HepG2 (cell line): ENCODE measurements around the gene TMEM214. TPM values are rescaled to one million over a fixed set of nuclear protein-coding genes. Genes with fewer than 3 reads are reported as not detected.

Experiments
- ASH2L ChIP-seq: fragments of 300-600, 200-600 bp; sonication (generic); IDR thresholded peaks from 2 replicates; pipeline ENCODE4 v1.7.0; 2017; ENCODE audit warnings: low read depth, mild to moderate bottlenecking, moderate library complexity, mixed read lengths, low read length; ENCODE audit not compliant: insufficient read length
- BRF2 ChIP-seq: sonication (generic); formaldehyde crosslinking; IDR thresholded peaks from 2 replicates; pipeline ENCODE4 v1.8.1; 2022; ENCODE audit warnings: mild to moderate bottlenecking, missing genetic modification reagents
- FOXK2 ChIP-seq: fragments of 450-650 bp; IDR thresholded peaks from 2 replicates; pipeline ENCODE4 v1.6.1; 2016
- GPN1 ChIP-seq: sonication (generic); formaldehyde crosslinking; IDR thresholded peaks from 2 replicates; pipeline ENCODE4 v1.5.1; 2020; ENCODE audit warnings: missing genetic modification reagents, borderline replicate concordance
- HOMEZ ChIP-seq: IDR thresholded peaks from 2 replicates; pipeline ENCODE4 v1.6.1; 2016; ENCODE audit warnings: low read depth
- IRF1 ChIP-seq: sonication (generic); formaldehyde crosslinking; IDR thresholded peaks from 2 replicates; pipeline ENCODE4 v1.4.0; 2020; ENCODE audit warnings: low read depth, mild to moderate bottlenecking, missing genetic modification reagents
- KAT8 ChIP-seq: IDR thresholded peaks from 2 replicates; pipeline ENCODE4 v1.6.1; 2016; ENCODE audit warnings: missing genetic modification reagents, missing compliant biosample characterization
- NFYB ChIP-seq: sonication (generic); formaldehyde crosslinking; IDR thresholded peaks from 2 replicates; pipeline ENCODE4 v1.4.0; 2020; ENCODE audit warnings: missing genetic modification reagents
- PLSCR1 ChIP-seq: sonication (generic); formaldehyde crosslinking; IDR thresholded peaks from 2 replicates; pipeline ENCODE4 v1.5.0; 2020; ENCODE audit warnings: missing genetic modification reagents, mild to moderate bottlenecking, borderline replicate concordance
- REL ChIP-seq: sonication (generic); formaldehyde crosslinking; conservative IDR thresholded peaks from 2 replicates; pipeline ENCODE4 v1.8.0; 2022; ENCODE audit warnings: mild to moderate bottlenecking, missing genetic modification reagents, moderate library complexity
- SPEN ChIP-seq: sonication (generic); formaldehyde crosslinking; IDR thresholded peaks from 2 replicates; pipeline ENCODE4 v1.5.1; 2020; ENCODE audit warnings: low read depth, mild to moderate bottlenecking, missing genetic modification reagents
- ZFP36L2 ChIP-seq: sonication (generic); formaldehyde crosslinking; IDR thresholded peaks from 2 replicates; pipeline ENCODE4 v1.4.0; 2020; ENCODE audit warnings: missing genetic modification reagents
- ZFP90 ChIP-seq: sonication (generic); formaldehyde crosslinking; IDR thresholded peaks from 2 replicates; pipeline ENCODE4 v1.8.0; 2022; ENCODE audit warnings: missing genetic modification reagents, mild to moderate bottlenecking, inconsistent platforms, borderline replicate concordance
- ZNF263 ChIP-seq: sonication (generic); formaldehyde crosslinking; IDR thresholded peaks from 2 replicates; pipeline ENCODE4 v1.4.0; 2020; ENCODE audit warnings: missing genetic modification reagents
- ZNF33A ChIP-seq: sonication (generic); formaldehyde crosslinking; IDR thresholded peaks from 2 replicates; pipeline ENCODE4 v1.5.1; 2020; ENCODE audit warnings: missing genetic modification reagents, mild to moderate bottlenecking, moderate library complexity, borderline replicate concordance
- ZNF619 ChIP-seq: sonication (generic); formaldehyde crosslinking; IDR thresholded peaks from 2 replicates; pipeline ENCODE4 v1.4.0; 2020; ENCODE audit warnings: mild to moderate bottlenecking, missing genetic modification reagents
- ZNF644 ChIP-seq: IDR thresholded peaks from 2 replicates; pipeline ENCODE4 v1.6.1; 2016; ENCODE audit warnings: low read depth
- polyA plus RNA-seq, 8 experiments: library from polyadenylated mRNA; depleted of rRNA in 3 of 8; stranded (reverse) in 7 of 8; unstranded in 1 of 8; fragments of >200 nt; fragmentation: Illumina TruSeq in 4 of 8; extraction: Trizol in 4 of 8; gene quantifications; 2 replicates each; pipeline versions ENCODE4 v1.2.1 to v1.2.3, GENCODE V29; 2011 to 2016; ENCODE audit warnings: low read depth in 4 of 8, missing spikeins in 1 of 8, mixed read lengths in 1 of 8; ENCODE audit not compliant: insufficient read depth in 1 of 8
- total RNA-seq, 5 experiments: library from RNA; depleted of rRNA; stranded (reverse); fragments of >200 nt; fragmentation: Illumina TruSeq; extraction: Trizol; gene quantifications; 2 replicates each; pipeline ENCODE4 v1.2.3, GENCODE V29; 2016; ENCODE audit warnings: low read depth in 1 of 5
- TF ChIP-seq, protein P1 (sequence below): sonication (generic); formaldehyde crosslinking; IDR thresholded peaks from 2 replicates; pipeline ENCODE4 v1.4.0; 2020; ENCODE audit warnings: missing genetic modification reagents, borderline replicate concordance
- TF ChIP-seq, protein P2 (sequence below): sonication (generic); formaldehyde crosslinking; IDR thresholded peaks from 2 replicates; pipeline ENCODE4 v1.5.0; 2020; ENCODE audit warnings: mild to moderate bottlenecking, missing genetic modification reagents
- TF ChIP-seq, protein P3 (sequence below): sonication (generic); formaldehyde crosslinking; IDR thresholded peaks from 2 replicates; pipeline ENCODE4 v1.4.0; 2020; ENCODE audit warnings: mild to moderate bottlenecking, missing genetic modification reagents

Gene TMEM214
- total and polyA plus RNA-seq, 2 of the 13 experiments (the other 11 are each of a cell fraction or from before 2014, with no cell fraction given), result 58.3 to 132 TPM

GRCh38 chr2:27032495-27033252 lies at the start of gene TMEM214 (continued):
- TF ChIP-seq IRF1 (CRISPR knock-in tag) (no peak), FOXK2 (no peak), ZFP36L2 (CRISPR knock-in tag) (no peak), HOMEZ (CRISPR knock-in tag) (peak; percentile 13; the same call in 1 of the 2 replicates), BRF2 (CRISPR knock-in tag) (no peak), REL (no peak), PLSCR1 (CRISPR knock-in tag) (no peak), ZNF33A (CRISPR knock-in tag) (no peak), GPN1 (CRISPR knock-in tag) (peak; percentile 0; the same call in 1 of the 2 replicates), ZFP90 (CRISPR knock-in tag) (peak; percentile 80; the same call in 1 of the 2 replicates), ZNF619 (peak; percentile 34; the same call in 1 of the 2 replicates), KAT8 (CRISPR knock-in tag) (peak; percentile 89), ZNF263 (0 out of 2 replicates have a peak, but pooled peaks have one; percentile 16), ZNF644 (CRISPR knock-in tag) (no peak), NFYB (peak; percentile 57), ASH2L (peak; percentile 64), SPEN (CRISPR knock-in tag) (peak; percentile 96)
- TF ChIP-seq, protein P1, sequence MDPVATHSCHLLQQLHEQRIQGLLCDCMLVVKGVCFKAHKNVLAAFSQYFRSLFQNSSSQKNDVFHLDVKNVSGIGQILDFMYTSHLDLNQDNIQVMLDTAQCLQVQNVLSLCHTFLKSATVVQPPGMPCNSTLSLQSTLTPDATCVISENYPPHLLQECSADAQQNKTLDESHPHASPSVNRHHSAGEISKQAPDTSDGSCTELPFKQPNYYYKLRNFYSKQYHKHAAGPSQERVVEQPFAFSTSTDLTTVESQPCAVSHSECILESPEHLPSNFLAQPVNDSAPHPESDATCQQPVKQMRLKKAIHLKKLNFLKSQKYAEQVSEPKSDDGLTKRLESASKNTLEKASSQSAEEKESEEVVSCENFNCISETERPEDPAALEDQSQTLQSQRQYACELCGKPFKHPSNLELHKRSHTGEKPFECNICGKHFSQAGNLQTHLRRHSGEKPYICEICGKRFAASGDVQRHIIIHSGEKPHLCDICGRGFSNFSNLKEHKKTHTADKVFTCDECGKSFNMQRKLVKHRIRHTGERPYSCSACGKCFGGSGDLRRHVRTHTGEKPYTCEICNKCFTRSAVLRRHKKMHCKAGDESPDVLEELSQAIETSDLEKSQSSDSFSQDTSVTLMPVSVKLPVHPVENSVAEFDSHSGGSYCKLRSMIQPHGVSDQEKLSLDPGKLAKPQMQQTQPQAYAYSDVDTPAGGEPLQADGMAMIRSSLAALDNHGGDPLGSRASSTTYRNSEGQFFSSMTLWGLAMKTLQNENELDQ (CRISPR knock-in tag), result no peak
- TF ChIP-seq, protein P2, sequence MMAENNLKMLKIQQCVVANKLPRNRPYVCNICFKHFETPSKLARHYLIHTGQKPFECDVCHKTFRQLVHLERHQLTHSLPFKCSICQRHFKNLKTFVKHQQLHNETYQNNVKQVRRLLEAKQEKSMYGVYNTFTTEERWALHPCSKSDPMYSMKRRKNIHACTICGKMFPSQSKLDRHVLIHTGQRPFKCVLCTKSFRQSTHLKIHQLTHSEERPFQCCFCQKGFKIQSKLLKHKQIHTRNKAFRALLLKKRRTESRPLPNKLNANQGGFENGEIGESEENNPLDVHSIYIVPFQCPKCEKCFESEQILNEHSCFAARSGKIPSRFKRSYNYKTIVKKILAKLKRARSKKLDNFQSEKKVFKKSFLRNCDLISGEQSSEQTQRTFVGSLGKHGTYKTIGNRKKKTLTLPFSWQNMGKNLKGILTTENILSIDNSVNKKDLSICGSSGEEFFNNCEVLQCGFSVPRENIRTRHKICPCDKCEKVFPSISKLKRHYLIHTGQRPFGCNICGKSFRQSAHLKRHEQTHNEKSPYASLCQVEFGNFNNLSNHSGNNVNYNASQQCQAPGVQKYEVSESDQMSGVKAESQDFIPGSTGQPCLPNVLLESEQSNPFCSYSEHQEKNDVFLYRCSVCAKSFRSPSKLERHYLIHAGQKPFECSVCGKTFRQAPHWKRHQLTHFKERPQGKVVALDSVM (CRISPR knock-in tag), result peak; percentile 11; the same call in 1 of the 2 replicates
- TF ChIP-seq, protein P3, sequence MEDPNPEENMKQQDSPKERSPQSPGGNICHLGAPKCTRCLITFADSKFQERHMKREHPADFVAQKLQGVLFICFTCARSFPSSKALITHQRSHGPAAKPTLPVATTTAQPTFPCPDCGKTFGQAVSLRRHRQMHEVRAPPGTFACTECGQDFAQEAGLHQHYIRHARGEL (CRISPR knock-in tag), result no peak
